PC-9 (cell line): ENCODE results near the gene MYO1H. TPM values are rescaled to one million over a fixed set of nuclear protein-coding genes. Genes with fewer than 3 reads are reported as not detected.

Source experiments
- BruUV-seq: library from RNA; stranded (reverse); fragments of 400-500 nt; replicated peaks from 2 replicates; lab custom pipeline; 2021; lab: Mats Ljungman, UMichigan
- CTCF ChIA-PET: fragments of 300-600 bp; sonication (Branson Sonifier 250); formaldehyde crosslinking; loops from one replicate; lab custom pipeline; 2022; ENCODE audit warnings: antibody characterized with exemption; lab: Charles Lee
- POLR2A ChIA-PET: fragments of 300-600 bp; sonication (Branson Sonifier 250); formaldehyde crosslinking; loops from one replicate; lab custom pipeline; 2022; ENCODE audit warnings: antibody characterized with exemption; ENCODE audit not compliant: unreplicated experiment; lab: Charles Lee
- DNase-seq, 2 experiments: peaks; one replicate each; pipeline versions ENCODE4 v3.0.0 to v3.0.0-alpha.2; 2015 to 2022; ENCODE audit warnings: mixed read lengths in 1 of 2
- H2AFZ ChIP-seq: fragments of 200-600 bp; sonication (generic); 2 replicates; pipeline ENCODE4 v1.8.1; 2017; ENCODE audit warnings: antibody characterized with exemption
- H3F3A ChIP-seq: fragments of 200-600 bp; sonication (generic); 2 replicates; pipeline ENCODE4 v1.8.1; 2017; ENCODE audit warnings: antibody characterized with exemption, mild to moderate bottlenecking, low read depth; ENCODE audit not compliant: insufficient read depth
- H3K27ac ChIP-seq: fragments of 200-600 bp; sonication (generic); 2 replicates; pipeline ENCODE4 v1.6.1; 2016; ENCODE audit warnings: mixed run types
- H3K27me3 ChIP-seq: fragments of 200-600 bp; sonication (generic); 2 replicates; pipeline ENCODE4 v1.6.1; 2016; ENCODE audit warnings: low read depth, mixed run types; ENCODE audit not compliant: insufficient read depth
- H3K36me3 ChIP-seq: fragments of 200-600 bp; sonication (generic); 2 replicates; pipeline ENCODE4 v1.6.1; 2016; ENCODE audit warnings: low read depth, mixed run types
- H3K4me1 ChIP-seq: fragments of 200-600 bp; sonication (generic); replicated peaks from 2 replicates; pipeline ENCODE4 v1.6.1; 2016; ENCODE audit warnings: mixed run types; ENCODE audit not compliant: insufficient read depth
- H3K4me2 ChIP-seq: fragments of 200-600 bp; sonication (generic); 2 replicates; pipeline ENCODE4 v1.6.1; 2017; ENCODE audit warnings: mixed run types
- H3K4me3 ChIP-seq: fragments of 200-600 bp; sonication (generic); 2 replicates; pipeline ENCODE4 v1.6.1; 2016; ENCODE audit warnings: mixed run types
- H3K79me2 ChIP-seq: fragments of 200-600 bp; sonication (generic); 2 replicates; pipeline ENCODE4 v1.6.1; 2017; ENCODE audit warnings: low read depth, mixed run types
- H3K9me2 ChIP-seq: fragments of 200-600 bp; sonication (generic); 2 replicates; pipeline ENCODE4 v1.8.1; 2017; ENCODE audit warnings: mild to moderate bottlenecking; ENCODE audit not compliant: insufficient read depth
- H3K9me3 ChIP-seq: fragments of 200-600 bp; sonication (generic); 2 replicates; pipeline ENCODE4 v1.8.1; 2016; ENCODE audit warnings: low read depth; ENCODE audit not compliant: insufficient read depth
- H4K20me1 ChIP-seq: fragments of 200-600 bp; sonication (generic); 2 replicates; pipeline ENCODE4 v1.8.1; 2017; ENCODE audit not compliant: insufficient read depth
- CTCF ChIP-seq: fragments of 200-600 bp; sonication (generic); conservative IDR thresholded peaks from 2 replicates; pipeline ENCODE4 v1.6.1; 2017; ENCODE audit warnings: mixed run types, antibody characterized with exemption, mild to moderate bottlenecking, moderate library complexity
- EZH2 ChIP-seq: fragments of 200-600 bp; sonication (generic); IDR thresholded peaks from 2 replicates; pipeline ENCODE4 v1.8.0; 2017; ENCODE audit warnings: antibody characterized with exemption, low read depth
- intact Hi-C: fragments of 100-400 bp; cut with micrococcal nuclease; formaldehyde crosslinking; loops from one replicate; pipeline ENCODE4 v1.10.0; 2022; ENCODE audit not compliant: unreplicated experiment
- total RNA-seq: library from RNA; stranded (reverse); gene quantifications from 2 replicates; pipeline ENCODE4 v1.2.3, GENCODE V29; 2021

Gene MYO1H
- total RNA-seq, 1 experiment from 2014 or later = not detected

GRCh38 chr12:109383240-109383639, 35.5 kb downstream of the MYO1H start:
- H3K9me3 ChIP-seq = peaks cover 4% of the 10 kb centered on the region; the same call in 1 of the 2 replicates
- H3K27ac ChIP-seq = no peak overlapping the region
- no peaks in the 10 kb centered on the region for H3K4me1 ChIP-seq
- BruUV-seq = no TSS peak
- TF ChIP-seq EZH2 (no peak), CTCF (no peak)
- peaks cover 19% of the 10 kb centered on the region for H3K27me3 ChIP-seq
- H3K4me3 ChIP-seq = no peak overlapping the region
- intact Hi-C loops = no loop called here
- no peaks in the 10 kb centered on the region for H3K9me2 ChIP-seq
- POLR2A ChIA-PET = no interaction called here
- CTCF ChIA-PET = no interaction called here
- no peaks in the 10 kb centered on the region for H3F3A ChIP-seq
- H3K36me3 ChIP-seq = no peaks in the 10 kb centered on the region
- no peak overlapping the region for H2AFZ ChIP-seq
- no peak overlapping the region for H3K4me2 ChIP-seq
- no peak for DNase-seq
- no peaks in the 10 kb centered on the region for H3K79me2 ChIP-seq
- H4K20me1 ChIP-seq = no peaks in the 10 kb centered on the region

- Histone ChIP-seq H3K36me3 (no peaks in the 10 kb centered on the region), H3K9me2 (no peaks in the 10 kb centered on the region), H3K4me1 (no peaks in the 10 kb centered on the region), H3K4me2 (peak overlapping the region; percentile 32; the same call in 1 of the 2 replicates), H3K4me3 (no peak overlapping the region), H3F3A (no peaks in the 10 kb centered on the region), H3K27me3 (peaks cover 9% of the 10 kb centered on the region), H4K20me1 (no peaks in the 10 kb centered on the region), H3K9me3 (peaks cover 4% of the 10 kb centered on the region; the same call in 1 of the 2 replicates), H2AFZ (no peak overlapping the region), H3K79me2 (no peaks in the 10 kb centered on the region), H3K27ac (no peak overlapping the region)
- ChIA-PET CTCF (interaction anchor here (0.7 to 1.3 kb wide), 7 partner anchors 8 to 435 kb away, joined by 3 to 16 read pairs (median 4); partner anchors contain the start of gene KCTD10), POLR2A (no interaction called here)
- peak; percentile 6 to 52 for DNase-seq
- intact Hi-C loops = loop anchor here (1.0 to 5.0 kb wide), 4 partner anchors 121 to 822 kb away; partner anchors contain the start of gene UNG
- TF ChIP-seq CTCF (peak; percentile 80), EZH2 (no peak)
- no TSS peak for BruUV-seq
Measured at GRCh38 chr12:109385339-109386058, 37.8 kb downstream of the MYO1H start.

GRCh38 chr12:109386059-109386433, 38.3 kb downstream of the MYO1H start:
- H3K36me3 ChIP-seq = no peaks in the 10 kb centered on the region
- TF ChIP-seq CTCF (no peak), EZH2 (no peak)
- H3K9me3 ChIP-seq = peaks cover 4% of the 10 kb centered on the region; the same call in 1 of the 2 replicates
- H3K4me3 ChIP-seq = no peak overlapping the region
- no peak for DNase-seq
- CTCF ChIA-PET = interaction anchor here (1.0 to 1.3 kb wide), 4 partner anchors 91 to 435 kb away, joined by 3 to 16 read pairs (median 4); partner anchors contain the start of gene KCTD10
- no peak overlapping the region for H2AFZ ChIP-seq
- no peak overlapping the region for H3K4me2 ChIP-seq
- H3F3A ChIP-seq = no peaks in the 10 kb centered on the region
- no peaks in the 10 kb centered on the region for H3K79me2 ChIP-seq
- H3K27ac ChIP-seq = no peak overlapping the region
- BruUV-seq = no TSS peak
- POLR2A ChIA-PET = no interaction called here
- H4K20me1 ChIP-seq = no peaks in the 10 kb centered on the region
- no peaks in the 10 kb centered on the region for H3K4me1 ChIP-seq
- intact Hi-C loops = loop anchor here (5.0 kb wide), 1 partner anchor 289 kb away; the partner anchor contains the start of gene UNG
- peaks cover 14% of the 10 kb centered on the region for H3K27me3 ChIP-seq
- H3K9me2 ChIP-seq = no peaks in the 10 kb centered on the region
